K562 (cell line): ENCODE measurements around the gene NUCB2. TPM values are rescaled to one million over a fixed set of nuclear protein-coding genes. Genes with fewer than 3 reads are reported as not detected.
A peak's percentile ranks its signal among the peaks of the same experiment; 100 is the strongest.

Source experiments
- CBFB ChIP-seq: sonication (generic); formaldehyde crosslinking; IDR thresholded peaks from 2 replicates; pipeline ENCODE4 v1.4.0; 2020; ENCODE audit warnings: mild to moderate bottlenecking, missing genetic modification reagents
- CEBPZ ChIP-seq: fragments of 150-350 bp; IDR thresholded peaks from 2 replicates; pipeline ENCODE4 v1.6.1; 2014; ENCODE audit warnings: low read depth, mild to moderate bottlenecking, low read length, borderline replicate concordance
- CREM ChIP-seq: IDR thresholded peaks from 2 replicates; pipeline ENCODE4 v1.6.1; 2014; ENCODE audit warnings: antibody characterized with exemption, low read depth
- FOSL1 ChIP-seq: fragments of 200-800 bp; sonication (Bioruptor generic); conservative IDR thresholded peaks from 2 replicates; pipeline ENCODE4 v1.6.1; 2016; ENCODE audit warnings: missing genetic modification characterization, missing compliant biosample characterization
- JUN ChIP-seq, 2 experiments: sonication (generic) in 1 of 2; formaldehyde crosslinking in 1 of 2; IDR thresholded peaks; 2 replicates each; pipeline versions ENCODE4 v1.6.1 to v1.8.0; 2012 to 2022; ENCODE audit warnings: borderline replicate concordance in 2 of 2, mild to moderate bottlenecking in 2 of 2, improper control_type of control experiment in 1 of 2, low read depth in 1 of 2, low read length in 1 of 2, missing genetic modification reagents in 1 of 2
- KLF16 ChIP-seq: IDR thresholded peaks from 2 replicates; pipeline ENCODE4 v1.6.1; 2016; ENCODE audit warnings: antibody characterized with exemption
- MTF1 ChIP-seq: fragments of 250-450 bp; sonication (Bioruptor Pico); IDR thresholded peaks from 2 replicates; pipeline ENCODE4 v1.9.0; 2021; ENCODE audit warnings: moderate library complexity, mild to moderate bottlenecking, inconsistent platforms, borderline replicate concordance
- NRF1 ChIP-seq, 2 experiments: fragments of 450-650 bp; IDR thresholded peaks in 1 of 2; conservative IDR thresholded peaks in 1 of 2; 2 replicates each; pipeline ENCODE4 v1.6.1; 2014; ENCODE audit warnings: mild to moderate bottlenecking in 2 of 2
- PHF8 ChIP-seq: fragments of 200-600 bp; sonication (generic); IDR thresholded peaks from 2 replicates; pipeline ENCODE4 v1.6.1; 2012; ENCODE audit warnings: mixed run types, mild to moderate bottlenecking, inconsistent platforms, low read length, moderate library complexity, borderline replicate concordance
- RBM34 ChIP-seq: fragments of 200-400 bp; formaldehyde crosslinking; IDR thresholded peaks from 2 replicates; pipeline ENCODE4 v1.6.1; 2018; ENCODE audit warnings: low read length, borderline replicate concordance; ENCODE audit not compliant: insufficient read depth
- SAP30 ChIP-seq: fragments of 200-600 bp; sonication (generic); IDR thresholded peaks from 2 replicates; pipeline ENCODE4 v1.6.1; 2012; ENCODE audit warnings: borderline replicate concordance, low read depth, mild to moderate bottlenecking, moderate library complexity, low read length, control low read depth, inconsistent platforms; ENCODE audit not compliant: insufficient read depth, poor library complexity, severe bottlenecking
- SMAD1 ChIP-seq: fragments of 150-350 bp; IDR thresholded peaks from 2 replicates; pipeline ENCODE4 v1.6.1; 2014; ENCODE audit warnings: low read length, low read depth; ENCODE audit not compliant: partially characterized antibody
- polyA plus RNA-seq, 8 experiments: library from polyadenylated mRNA; depleted of rRNA in 4 of 8; stranded (reverse) in 5 of 8; unstranded in 3 of 8; fragments of >200 nt; fragmentation: Nextera tagmentation in 2 of 8; fragmentation: Illumina TruSeq in 1 of 8; extraction: Ambion mirVana in 2 of 8; extraction: Trizol in 1 of 8; gene quantifications; 2 replicates each; pipeline versions ENCODE4 v1.2.1 to v1.2.3, GENCODE V29; 2011 to 2014; ENCODE audit warnings: inconsistent platforms in 1 of 8, missing spikeins in 1 of 8
- total RNA-seq, 7 experiments: library from RNA; depleted of rRNA in 6 of 7; stranded (reverse); fragments of >200 nt in 6 of 7; fragmentation: Illumina TruSeq in 2 of 7; extraction: Trizol in 2 of 7; gene quantifications; 2 replicates each; pipeline versions ENCODE4 v1.2.1 to v1.2.3, GENCODE V29; 2011 to 2021; ENCODE audit warnings: low replicate concordance in 1 of 7
- TF ChIP-seq, protein P1 (sequence below): fragments of 250-450 bp; sonication (Bioruptor Pico); IDR thresholded peaks from 2 replicates; pipeline ENCODE4 v1.8.0; 2021; ENCODE audit warnings: moderate library complexity, mild to moderate bottlenecking, inconsistent platforms
- TF ChIP-seq, protein P2 (sequence below): fragments of 250-450 bp; sonication (Bioruptor Pico); IDR thresholded peaks from 2 replicates; pipeline ENCODE4 v1.4.0; 2020
- TF ChIP-seq, protein P3 (sequence below): fragments of 250-450 bp; sonication (Bioruptor Pico); IDR thresholded peaks from 2 replicates; pipeline ENCODE4 v1.8.0; 2021; ENCODE audit warnings: moderate library complexity, mild to moderate bottlenecking, inconsistent platforms

NUCB2 gene
- total and polyA plus RNA-seq, 9 of the 15 experiments (the other 6 are each of a cell fraction or from before 2014, with no cell fraction given): 54.0 to 108 (median 84.6) TPM

GRCh38 chr11:17352950-17353820 is 76.6 kb downstream of the NUCB2 start (continued):
- TF ChIP-seq KLF16: no peak
- TF ChIP-seq CEBPZ: no peak
- TF ChIP-seq FOSL1 (tag): 0 out of 2 replicates have a peak, but pooled peaks have one; percentile 16
- TF ChIP-seq, protein P1, sequence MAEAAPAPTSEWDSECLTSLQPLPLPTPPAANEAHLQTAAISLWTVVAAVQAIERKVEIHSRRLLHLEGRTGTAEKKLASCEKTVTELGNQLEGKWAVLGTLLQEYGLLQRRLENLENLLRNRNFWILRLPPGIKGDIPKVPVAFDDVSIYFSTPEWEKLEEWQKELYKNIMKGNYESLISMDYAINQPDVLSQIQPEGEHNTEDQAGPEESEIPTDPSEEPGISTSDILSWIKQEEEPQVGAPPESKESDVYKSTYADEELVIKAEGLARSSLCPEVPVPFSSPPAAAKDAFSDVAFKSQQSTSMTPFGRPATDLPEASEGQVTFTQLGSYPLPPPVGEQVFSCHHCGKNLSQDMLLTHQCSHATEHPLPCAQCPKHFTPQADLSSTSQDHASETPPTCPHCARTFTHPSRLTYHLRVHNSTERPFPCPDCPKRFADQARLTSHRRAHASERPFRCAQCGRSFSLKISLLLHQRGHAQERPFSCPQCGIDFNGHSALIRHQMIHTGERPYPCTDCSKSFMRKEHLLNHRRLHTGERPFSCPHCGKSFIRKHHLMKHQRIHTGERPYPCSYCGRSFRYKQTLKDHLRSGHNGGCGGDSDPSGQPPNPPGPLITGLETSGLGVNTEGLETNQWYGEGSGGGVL: no peak
- TF ChIP-seq SAP30: peak; percentile 70
- TF ChIP-seq NRF1 (conservative IDR thresholded peaks at IDR 0.05 in 1 of 2, IDR thresholded peaks at IDR 0.05 in 1 of 2): peak; percentile 16 to 39; a peak in 1 of 4 replicates
- TF ChIP-seq CREM: peak; percentile 89
- TF ChIP-seq SMAD1: peak; percentile 11
- no peak for TF ChIP-seq MTF1 (CRISPR knock-in tag)
- no peak for TF ChIP-seq RBM34
- peak; percentile 66 for TF ChIP-seq CBFB (CRISPR knock-in tag)
- TF ChIP-seq, protein P2, sequence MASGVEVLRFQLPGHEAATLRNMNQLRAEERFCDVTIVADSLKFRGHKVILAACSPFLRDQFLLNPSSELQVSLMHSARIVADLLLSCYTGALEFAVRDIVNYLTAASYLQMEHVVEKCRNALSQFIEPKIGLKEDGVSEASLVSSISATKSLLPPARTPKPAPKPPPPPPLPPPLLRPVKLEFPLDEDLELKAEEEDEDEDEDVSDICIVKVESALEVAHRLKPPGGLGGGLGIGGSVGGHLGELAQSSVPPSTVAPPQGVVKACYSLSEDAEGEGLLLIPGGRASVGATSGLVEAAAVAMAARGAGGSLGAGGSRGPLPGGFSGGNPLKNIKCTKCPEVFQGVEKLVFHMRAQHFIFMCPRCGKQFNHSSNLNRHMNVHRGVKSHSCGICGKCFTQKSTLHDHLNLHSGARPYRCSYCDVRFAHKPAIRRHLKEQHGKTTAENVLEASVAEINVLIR (CRISPR knock-in tag): peak; percentile 53
- TF ChIP-seq, protein P3, sequence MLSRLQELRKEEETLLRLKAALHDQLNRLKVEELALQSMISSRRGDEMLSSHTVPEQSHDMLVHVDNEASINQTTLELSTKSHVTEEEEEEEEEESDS: no peak
- TF ChIP-seq PHF8: peak; percentile 80; the same call in 1 of the 2 replicates
- 0 out of 2 replicates have a peak, but pooled peaks have one; percentile 12 for TF ChIP-seq JUN (IDR thresholded peaks at IDR 0.05; ENCODE audit: borderline replicate concordance, low read depth, low read length)
- no peak for TF ChIP-seq JUN (CRISPR knock-in tag; IDR thresholded peaks at IDR 0.05; ENCODE audit: borderline replicate concordance)
